ENCODE measurements around the gene CISD1.
"Not testable (repeated sequence)": the region's sequence is repeated elsewhere in the genome, so short reads cannot be mapped to it uniquely, and the experiment has no call there.

DNA sequence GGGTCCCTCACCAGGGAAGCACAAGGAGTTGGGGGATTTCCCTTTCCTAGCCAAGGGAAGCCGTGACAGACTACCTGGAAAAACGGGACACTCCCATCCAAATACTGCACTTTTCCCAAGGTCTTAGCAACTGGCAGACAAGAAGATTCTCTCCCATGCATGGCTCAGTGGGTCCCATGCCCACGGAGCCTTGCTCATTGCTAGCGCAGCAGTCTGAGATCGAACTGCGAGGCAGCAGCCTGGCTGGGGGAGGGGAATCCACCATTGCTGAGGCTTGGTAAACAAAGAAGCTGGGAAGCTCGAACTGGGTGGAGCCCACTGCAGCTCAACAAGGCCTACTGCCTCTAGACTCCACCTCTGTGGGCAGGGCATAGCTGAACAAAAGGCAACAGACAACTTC is 39.1 kb upstream of the CISD1 start:
- TF ChIP-seq POLR2AphosphoS5, POLR2A (IDR thresholded peaks at IDR 0.05; ENCODE audit: low read depth, low read length): not testable (repeated sequence)
